Activated CD4-positive, alpha-beta T cell treated with anti-CD3 and anti-CD28 coated beads, Interleukin-2, amount 50 U/mL, for 4 hours (primary cell): ENCODE data around the gene PRKCH.

Experiments used
- DNase-seq, 2 experiments: peaks; one replicate each; pipeline ENCODE4 v3.0.0-alpha.2; 2020

The PRKCH gene

DNA sequence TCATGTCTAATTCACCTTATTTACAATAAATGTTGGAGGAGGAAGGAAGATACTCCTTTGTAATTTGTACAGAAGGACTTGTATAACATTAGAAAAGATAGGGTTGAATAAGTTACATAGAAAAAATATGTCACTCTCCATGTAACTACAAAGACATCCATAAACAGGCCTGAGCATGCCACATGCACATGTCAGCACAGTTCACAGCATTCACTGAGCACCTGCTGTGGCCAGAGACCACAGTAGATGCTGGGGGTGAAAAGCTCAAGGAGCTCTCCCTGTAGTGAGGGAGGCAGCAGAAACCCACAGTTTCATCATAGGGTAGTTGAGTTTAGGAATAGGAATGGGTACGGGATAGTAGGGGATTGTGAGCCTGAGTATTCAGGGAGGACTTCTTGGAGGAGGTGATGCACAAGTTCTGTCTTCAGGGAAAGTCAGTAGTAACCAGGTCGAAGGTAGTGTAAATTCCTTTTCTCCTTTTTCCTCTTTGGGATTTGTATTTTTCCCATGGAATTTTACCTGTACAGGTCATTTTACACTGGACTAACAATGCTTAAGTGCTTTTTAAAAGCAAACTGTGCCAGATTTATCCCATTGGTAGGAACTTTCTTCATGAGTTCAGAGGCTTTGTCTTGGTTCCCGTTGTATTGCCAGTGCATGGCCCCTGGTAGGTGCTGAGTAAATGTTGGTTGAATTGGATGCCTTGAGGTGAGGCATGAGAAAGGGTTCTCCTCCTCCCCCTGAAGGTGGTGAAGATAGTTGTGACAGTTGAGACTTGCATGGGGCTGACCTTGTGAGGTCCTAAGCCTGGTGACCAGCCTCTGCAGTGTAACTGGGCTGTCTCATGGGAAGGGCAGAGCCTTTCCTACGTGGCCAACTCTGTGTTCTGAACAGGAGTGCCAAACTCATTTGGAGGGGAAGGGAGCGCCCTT is 20.2 kb downstream of the PRKCH start:
- no peak for DNase-seq

DNA sequence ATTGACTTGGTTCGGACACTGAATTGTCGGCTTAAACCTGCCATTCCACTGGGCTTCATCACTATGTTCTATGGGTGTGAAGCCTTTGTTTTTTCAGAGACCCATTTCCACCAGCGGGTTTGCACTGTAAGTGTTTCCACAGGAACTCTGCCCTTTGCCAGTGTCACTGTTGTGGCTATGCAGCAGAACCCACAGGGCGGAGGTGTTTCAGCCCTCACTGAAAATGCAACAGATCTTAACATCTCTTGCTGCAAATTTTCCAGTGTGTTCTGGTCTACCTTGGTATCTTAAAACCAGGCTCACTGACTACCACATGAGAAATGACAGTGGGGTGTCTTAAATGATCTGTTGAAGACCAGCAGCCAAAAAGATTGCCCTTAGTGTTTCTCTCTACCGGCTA is 21.1 kb downstream of the PRKCH start:
- DNase-seq: peak; percentile 79 to 81

GRCh38 chr14:61342932-61343331 is 21.6 kb downstream of the PRKCH start:
- DNase-seq: no peak

- DNase-seq: no peak
These were observed 22.1 kb downstream of the PRKCH start for GRCh38 chr14:61343471-61343870.

DNA sequence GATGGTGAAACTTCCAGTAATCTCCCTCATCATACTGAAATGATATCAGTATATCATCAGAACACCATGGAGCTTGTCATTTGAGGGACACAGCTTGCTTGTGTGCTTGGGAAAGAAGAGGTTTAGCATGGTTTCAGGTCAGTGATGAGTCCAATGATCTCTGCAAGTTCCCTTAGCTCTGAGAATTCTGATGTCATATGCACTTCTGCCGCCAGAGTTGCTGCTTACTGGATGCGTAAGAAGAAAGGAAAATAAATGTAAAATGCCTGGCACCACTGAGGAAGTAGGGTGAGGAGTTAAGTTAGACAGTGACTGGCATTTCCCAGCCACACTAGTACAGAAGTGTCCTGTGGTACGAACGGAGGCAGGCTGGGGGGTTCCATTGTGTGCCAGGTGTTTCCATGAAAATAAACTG is 22.6 kb downstream of the PRKCH start:
- peak; percentile 36 to 42 for DNase-seq

DNA sequence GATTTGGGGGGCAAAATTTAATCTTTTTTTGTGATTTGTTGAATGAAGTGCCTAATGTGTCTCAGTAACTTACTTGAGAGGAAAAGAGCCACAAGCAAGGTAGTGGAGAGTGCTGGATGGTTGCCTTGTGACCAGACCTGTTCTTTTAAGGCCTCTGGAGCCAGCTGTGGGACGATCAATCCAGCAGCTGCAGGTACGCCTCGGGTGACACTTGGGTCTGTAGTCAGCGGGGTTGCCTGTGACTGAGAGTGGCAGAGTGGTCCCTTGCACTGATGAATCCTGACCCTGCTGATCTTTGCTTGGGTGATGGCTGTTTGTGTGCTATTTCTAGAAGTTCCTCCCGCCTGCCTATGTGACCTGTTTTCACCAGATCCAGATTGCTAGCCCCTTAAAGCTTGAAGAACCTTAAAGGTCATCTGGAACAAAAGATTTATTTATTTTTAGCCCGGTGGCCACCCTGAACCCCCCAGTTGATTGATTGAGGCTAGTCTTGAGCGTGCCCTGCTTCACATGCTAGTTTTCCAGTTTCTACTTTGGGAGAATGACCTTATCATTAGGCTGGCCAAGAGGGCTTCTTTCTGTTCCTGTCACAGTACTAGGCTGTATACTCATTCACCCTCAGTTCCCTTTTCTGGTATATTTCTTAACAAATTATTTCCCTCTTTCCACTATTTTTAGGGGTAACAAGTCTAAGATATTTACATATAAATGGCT is 23.2 kb downstream of the PRKCH start:
- DNase-seq: peak in 1 of 2 experiments; percentile 12

GRCh38 chr14:61345151-61345482 is 23.7 kb downstream of the PRKCH start:
- DNase-seq: no peak

GRCh38 chr14:61346221-61346620 is 24.8 kb downstream of the PRKCH start:
- no peak for DNase-seq

- DNase-seq: no peak
These were observed 25.4 kb downstream of the PRKCH start for GRCh38 chr14:61346793-61347192.

DNA sequence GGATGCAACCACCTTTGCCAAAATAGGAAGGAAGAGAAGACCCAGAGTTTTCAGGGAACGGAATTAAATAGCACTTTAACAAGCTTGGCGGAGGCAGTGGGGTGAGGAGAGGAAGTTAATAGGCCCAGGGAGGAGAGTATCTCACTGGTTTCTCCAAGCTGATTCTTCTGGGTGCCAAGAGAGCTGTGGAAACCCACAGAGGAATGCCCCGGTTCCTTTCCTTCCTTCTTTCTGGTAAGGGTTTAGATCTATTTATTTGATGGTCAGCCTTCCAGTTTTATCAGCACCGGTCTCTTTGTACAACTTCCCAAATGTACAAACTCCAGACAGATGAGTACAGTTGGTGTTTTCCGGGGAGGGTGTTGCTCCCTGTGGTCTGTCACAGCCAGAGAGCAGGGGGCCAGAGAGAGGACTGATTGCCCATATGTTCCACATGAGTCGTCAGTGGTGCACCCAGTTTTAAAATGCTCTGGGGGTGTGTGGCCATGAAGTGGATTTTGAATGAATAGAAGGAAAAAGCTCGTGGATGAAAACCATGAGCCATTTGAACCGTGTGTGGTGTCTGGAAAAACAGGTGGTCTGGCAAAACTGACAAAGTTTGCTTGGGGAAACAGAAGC is 26.6 kb downstream of the PRKCH start:
- DNase-seq: peak; percentile 29 to 41

- DNase-seq: no peak
These were observed 29.3 kb downstream of the PRKCH start for GRCh38 chr14:61350427-61351270.

- no peak for DNase-seq
These were observed 30.1 kb downstream of the PRKCH start for GRCh38 chr14:61351477-61351876.

DNA sequence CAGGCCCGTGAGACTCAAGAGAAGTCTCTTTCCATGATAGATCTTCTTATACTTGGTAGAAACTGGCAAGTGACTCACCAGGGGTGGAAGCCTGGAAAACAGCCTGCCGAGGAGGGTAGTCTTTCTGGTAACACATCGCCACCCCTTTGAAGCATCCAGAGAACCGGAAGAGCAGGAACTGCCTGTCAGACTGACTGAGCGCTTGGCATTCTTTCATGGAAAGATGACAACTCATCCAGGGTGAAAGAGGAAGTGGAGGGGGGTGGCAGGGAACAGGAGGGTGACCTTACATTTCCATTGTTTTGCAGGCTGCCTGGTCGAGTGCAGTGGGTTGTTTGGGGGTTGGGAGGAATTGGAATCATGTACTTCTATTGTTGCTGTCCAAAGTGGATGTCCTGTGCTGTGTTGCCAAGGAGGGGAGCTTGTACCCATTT is 34.5 kb downstream of the PRKCH start:
- peak; percentile 63 to 70 for DNase-seq

- no peak for DNase-seq
These were observed 35.7 kb downstream of the PRKCH start for GRCh38 chr14:61357123-61357522.

- DNase-seq: no peak
These were observed 37.3 kb downstream of the PRKCH start for GRCh38 chr14:61358554-61359226.

DNA sequence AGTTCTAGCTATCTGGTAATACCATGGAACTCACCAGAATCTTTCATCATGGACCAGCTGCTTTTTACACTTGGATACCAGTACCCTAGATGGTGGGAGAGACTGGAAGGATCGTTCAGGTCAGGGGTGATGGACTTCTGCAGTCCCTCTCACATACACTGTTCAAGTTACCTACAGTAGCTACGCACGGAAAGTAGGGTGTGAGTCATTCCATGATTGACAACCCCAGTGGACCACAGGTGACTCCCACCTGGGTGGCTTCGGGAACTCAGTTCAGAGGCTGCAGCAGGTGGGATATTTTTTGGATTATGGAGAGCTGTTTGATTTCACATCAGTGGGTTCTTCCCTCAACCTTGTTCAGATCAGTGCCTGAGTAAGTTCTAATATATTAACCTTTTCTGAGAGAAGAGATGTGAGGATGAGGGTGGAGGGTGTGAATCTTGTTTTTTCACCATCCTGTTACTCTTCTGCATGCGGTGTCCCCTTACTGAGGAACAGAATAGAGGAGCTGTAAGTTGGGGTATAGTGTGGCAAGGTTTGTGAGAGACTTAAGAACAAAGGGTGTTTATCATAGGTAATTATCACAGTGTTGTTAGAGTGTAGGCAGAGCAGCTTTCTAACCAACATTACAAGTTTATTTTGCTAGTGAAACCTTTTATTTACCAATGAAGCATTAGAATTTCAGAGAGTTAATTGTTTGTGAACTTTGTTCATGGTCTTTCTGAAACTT is 39.6 kb downstream of the PRKCH start:
- DNase-seq: peak in 1 of 2 experiments; percentile 14

DNA sequence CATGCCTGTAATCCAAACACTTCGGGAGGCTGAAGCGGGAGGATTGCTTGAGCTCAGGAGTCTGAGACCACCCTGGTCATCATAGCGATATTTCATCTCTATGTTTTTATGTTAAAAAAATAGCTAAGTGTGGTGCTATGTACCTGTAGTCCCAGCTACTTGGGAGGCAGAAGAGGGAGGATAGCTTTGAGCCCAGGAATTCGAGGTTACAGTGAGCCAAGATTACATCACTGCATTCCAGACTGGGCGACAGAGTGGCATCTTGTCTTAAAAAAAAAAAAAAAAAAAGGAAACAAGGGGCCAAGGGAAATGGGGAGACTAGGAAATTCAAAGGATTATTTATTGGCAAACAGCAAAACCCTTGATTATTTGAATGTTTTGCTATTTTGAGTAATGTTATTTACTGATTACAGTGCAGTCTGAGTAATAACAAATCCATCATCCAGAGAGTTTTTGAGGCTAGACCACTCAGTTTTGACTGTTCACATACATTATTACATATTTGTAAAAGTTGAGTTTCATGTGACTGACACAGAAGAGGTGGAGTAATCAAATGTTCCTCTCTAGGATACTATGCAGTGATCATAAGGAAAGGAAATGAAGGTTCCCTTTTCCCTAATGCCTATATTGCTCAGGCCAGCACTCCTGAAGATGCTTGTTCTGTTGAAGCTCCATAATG is 40.8 kb downstream of the PRKCH start:
- DNase-seq: no peak

- DNase-seq: no peak
These were observed 42.9 kb downstream of the PRKCH start for GRCh38 chr14:61364243-61364642.

DNA sequence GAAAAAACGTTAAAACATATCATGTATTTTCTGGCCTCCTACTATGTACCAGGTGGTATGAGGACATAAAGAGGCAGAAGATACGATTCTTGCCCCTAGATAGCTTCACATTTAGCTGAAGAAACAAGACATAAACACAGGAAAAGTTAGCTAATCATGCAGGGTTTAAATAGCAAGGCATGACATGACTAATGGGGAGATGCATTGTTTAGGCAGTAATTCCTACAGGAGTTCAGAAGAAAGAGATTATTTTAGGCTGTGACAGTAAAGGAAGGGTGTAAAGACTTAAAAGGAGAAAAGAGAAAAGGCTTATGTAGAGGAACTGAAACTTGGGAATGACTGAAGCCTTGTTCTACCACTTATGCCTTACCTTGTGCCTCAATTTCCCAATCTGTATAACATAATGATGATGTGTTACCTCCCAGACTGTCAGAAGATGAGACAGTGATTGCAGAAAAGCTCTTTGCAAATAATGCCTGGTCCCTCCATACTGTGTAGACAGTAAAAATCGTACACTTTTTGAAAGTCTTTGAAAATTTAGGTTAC is 44.4 kb downstream of the PRKCH start:
- DNase-seq: no peak

- no peak for DNase-seq
These were observed 46.8 kb downstream of the PRKCH start for GRCh38 chr14:61368114-61368710.
